C4-2B (cell line): ENCODE measurements around the gene MITF.

Experiments used
- H3K27ac ChIP-seq: fragments of 450-650 bp; 2 replicates; pipeline ENCODE4 v1.5.1; 2017
- ZFX ChIP-seq: fragments of 450-650 bp; IDR thresholded peaks from 2 replicates; pipeline ENCODE4 v1.6.1; 2017
- TF ChIP-seq, protein P1 (sequence below): fragments of 450-650 bp; conservative IDR thresholded peaks from 2 replicates; pipeline ENCODE4 v1.5.1; 2017; ENCODE audit warnings: mild to moderate bottlenecking

Gene MITF

DNA sequence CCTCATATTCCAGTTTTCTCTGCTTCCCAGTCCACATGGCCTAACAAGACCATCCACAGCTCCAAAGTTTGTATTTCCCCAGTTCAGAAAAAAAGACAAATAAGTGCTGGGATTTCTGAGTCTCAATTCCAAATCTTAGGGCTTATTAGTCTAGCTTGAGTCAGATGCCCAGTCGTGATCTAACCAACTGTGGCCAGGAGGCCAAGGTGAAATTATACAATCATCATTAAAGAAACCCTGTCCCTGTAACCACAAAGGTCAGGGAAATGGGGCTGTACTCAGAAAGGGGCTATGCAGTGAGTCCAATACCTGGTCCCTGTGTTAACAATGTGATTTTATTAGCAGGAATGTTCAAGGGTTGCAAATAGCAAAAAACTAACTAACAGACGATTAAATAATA lies 40.5 kb upstream of the MITF start:
- H3K27ac ChIP-seq, result no peak overlapping the region
- TF ChIP-seq, protein P1, sequence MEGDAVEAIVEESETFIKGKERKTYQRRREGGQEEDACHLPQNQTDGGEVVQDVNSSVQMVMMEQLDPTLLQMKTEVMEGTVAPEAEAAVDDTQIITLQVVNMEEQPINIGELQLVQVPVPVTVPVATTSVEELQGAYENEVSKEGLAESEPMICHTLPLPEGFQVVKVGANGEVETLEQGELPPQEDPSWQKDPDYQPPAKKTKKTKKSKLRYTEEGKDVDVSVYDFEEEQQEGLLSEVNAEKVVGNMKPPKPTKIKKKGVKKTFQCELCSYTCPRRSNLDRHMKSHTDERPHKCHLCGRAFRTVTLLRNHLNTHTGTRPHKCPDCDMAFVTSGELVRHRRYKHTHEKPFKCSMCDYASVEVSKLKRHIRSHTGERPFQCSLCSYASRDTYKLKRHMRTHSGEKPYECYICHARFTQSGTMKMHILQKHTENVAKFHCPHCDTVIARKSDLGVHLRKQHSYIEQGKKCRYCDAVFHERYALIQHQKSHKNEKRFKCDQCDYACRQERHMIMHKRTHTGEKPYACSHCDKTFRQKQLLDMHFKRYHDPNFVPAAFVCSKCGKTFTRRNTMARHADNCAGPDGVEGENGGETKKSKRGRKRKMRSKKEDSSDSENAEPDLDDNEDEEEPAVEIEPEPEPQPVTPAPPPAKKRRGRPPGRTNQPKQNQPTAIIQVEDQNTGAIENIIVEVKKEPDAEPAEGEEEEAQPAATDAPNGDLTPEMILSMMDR, result no peak
- TF ChIP-seq ZFX, result no peak

DNA sequence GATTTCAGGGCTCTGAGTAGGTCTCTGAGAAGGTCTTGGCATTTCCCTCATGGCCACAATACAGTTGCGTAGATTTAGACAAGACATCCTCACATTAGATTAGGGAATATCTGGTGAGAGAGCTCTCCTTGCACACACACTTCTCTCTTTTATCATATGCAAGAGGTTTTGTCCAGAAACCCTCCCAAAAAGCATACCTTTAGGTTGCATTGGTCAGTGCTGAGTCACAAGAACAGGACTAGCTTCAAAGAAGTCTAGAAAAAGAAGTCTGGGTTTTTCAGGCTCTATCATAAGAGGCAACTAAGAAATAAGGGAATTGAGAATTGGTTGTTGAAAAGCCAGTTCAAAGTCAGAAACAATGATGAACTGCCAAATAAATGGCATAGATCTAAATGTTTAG lies 40.1 kb upstream of the MITF start:
- TF ChIP-seq, protein P1, result no peak
- no peak for TF ChIP-seq ZFX
- no peak overlapping the region for H3K27ac ChIP-seq

DNA sequence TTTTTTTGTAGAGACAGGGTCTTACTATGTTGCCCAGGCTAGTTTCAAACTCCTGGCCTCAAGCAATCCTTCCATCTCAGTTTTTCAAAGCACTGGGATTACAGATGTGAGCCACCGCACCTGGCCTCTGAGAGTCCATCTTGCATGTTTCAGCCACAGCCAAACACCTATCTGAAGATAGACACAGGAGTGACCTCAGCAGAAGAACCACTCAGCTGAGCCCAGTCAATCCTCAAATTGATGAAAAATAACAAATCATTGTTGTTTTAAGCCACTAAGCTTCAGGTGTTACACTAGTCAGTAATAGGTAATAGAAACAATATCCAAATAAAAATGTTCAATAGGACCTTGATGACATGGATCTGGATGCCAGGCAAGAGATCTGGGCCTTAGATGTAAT lies 38.3 kb upstream of the MITF start:
- H3K27ac ChIP-seq, result no peak overlapping the region
- TF ChIP-seq ZFX, result no peak
- TF ChIP-seq, protein P1, result no peak

DNA sequence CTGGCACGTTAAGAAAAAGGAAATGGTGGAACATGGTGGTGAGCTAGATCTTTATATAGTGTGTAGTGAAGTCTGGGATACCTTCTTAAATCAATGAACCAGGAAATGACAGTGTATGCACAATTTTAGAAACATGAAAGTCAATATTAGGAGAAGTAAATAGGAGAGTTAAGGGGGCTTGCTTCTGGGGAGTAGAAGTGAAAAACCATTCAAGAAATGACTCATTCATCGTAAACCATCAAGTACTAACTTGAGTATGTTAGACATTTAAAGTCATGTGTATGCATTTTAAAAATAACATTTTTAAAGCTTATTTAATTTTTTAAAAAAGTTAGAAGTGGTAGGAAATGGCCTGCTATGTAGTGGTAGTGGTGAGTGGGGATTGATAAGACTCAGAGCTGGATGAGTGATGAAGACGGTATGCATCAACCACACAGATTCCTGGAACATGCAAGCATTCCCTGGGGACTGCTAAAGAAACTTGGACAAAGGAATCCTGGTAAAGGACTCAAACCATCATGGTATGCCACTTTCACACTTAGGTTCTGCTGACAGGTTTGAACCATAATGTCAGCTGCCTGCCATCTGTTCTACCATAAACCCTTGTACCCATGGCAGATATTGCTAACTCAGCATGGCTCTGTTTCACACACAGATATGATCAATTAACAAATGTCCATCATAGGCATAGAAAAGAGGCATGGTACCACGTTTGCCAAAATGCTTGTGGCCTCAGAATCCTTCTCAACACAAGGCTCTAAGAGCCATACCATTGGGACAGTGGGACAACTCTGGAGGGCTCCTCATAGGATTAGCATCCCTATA lies 28.9 kb upstream of the MITF start:
- no peak overlapping the region for H3K27ac ChIP-seq
- no peak for TF ChIP-seq ZFX
- TF ChIP-seq, protein P1, result no peak

DNA sequence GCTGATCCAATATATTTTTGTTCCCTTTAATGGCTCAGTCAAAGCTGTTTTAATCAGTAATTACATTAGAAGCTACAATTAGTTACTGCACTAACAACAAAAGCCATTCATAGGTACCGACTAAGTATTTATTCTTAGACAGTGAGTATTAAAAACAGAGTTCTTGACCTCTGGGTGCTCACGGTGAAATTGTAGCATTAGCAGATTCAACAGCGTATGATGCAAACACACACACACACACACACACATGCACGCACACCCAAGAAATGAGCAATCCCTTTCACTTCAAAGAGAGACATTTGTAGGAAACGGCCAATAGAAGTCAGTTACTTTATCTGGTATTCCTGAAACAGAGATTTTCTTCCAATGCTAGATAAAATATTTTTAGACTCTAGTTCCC lies 27.0 kb upstream of the MITF start:
- H3K27ac ChIP-seq, result no peak overlapping the region
- TF ChIP-seq ZFX, result no peak
- TF ChIP-seq, protein P1, result no peak

DNA sequence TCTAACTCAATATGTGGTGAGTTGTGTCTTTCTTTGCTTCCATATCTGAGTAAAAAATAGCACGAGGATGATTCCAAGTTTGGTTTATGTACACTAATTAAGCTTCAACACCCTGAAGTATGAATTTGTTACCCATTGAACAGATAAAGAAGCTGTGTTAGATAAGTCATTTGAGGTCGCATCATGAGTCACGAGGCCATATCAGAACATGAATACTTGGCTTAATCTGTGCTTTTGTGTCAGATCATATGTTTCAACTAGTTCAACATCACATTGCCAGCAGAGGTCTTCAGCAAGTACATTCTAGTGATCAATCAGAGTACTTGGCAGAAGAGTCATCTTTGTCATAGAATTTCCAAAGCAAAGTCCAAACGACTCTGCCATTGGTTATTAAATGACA lies 26.3 kb upstream of the MITF start:
- no peak for TF ChIP-seq ZFX
- TF ChIP-seq, protein P1, result no peak
- H3K27ac ChIP-seq, result no peak overlapping the region

DNA sequence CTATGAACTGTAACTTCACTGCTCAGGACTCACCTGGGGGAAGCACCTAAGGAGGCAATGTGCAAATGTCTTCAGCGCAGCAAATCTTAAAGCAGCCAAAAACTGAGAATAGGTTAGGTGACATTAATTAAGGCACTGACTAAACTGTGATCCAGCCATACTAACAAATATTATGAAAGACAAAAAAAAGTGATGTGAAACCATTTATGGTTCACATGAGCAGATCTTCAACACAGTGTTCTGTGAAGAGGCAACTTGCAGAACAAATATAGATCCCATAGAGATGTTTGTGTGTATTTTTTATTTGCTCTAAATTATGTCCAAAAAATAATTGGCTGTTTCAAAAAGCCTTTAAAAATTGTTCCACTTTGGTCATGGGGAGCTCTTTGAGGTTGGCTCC lies 24.1 kb upstream of the MITF start:
- TF ChIP-seq ZFX, result no peak
- TF ChIP-seq, protein P1, result no peak
- H3K27ac ChIP-seq, result no peak overlapping the region
